ENCODE results near the gene KLLN. TPM values are rescaled to one million over a fixed set of nuclear protein-coding genes. Genes with fewer than 3 reads are reported as not detected.

The KLLN gene
- total RNA-seq, 1 experiment from 2014 or later = 1.4 TPM

GRCh38 chr10:87862679-87863052 is 667 bp downstream of the KLLN start:
- DNase-seq (ENCODE audit: low read depth, low spot score) (no peak), ATAC-seq (peak; percentile 25)
- no peaks in the 10 kb centered on the region for H3K36me3 ChIP-seq (ENCODE audit: control insufficient read depth in 1 of 2, insufficient read depth in 2 of 2, low read length in 2 of 2)
- H4K20me1 ChIP-seq (ENCODE audit: insufficient read depth) = peaks cover 10% of the 10 kb centered on the region; the same call in 1 of the 2 replicates
- TF ChIP-seq CBX3 (IDR thresholded peaks at IDR 0.05; ENCODE audit: low read depth) = no peak
- TF ChIP-seq POLR2A (IDR thresholded peaks at IDR 0.05; ENCODE audit: borderline replicate concordance, extremely low read depth, insufficient read depth, insufficient read length) = no peak
- TF ChIP-seq RAD21 (IDR thresholded peaks at IDR 0.05; ENCODE audit: low read depth) = no peak; the same call in 1 of the 2 replicates
- no peak for TF ChIP-seq SP1 (IDR thresholded peaks at IDR 0.05; ENCODE audit: low read depth)
- no peak for TF ChIP-seq POLR2AphosphoS5 (IDR thresholded peaks at IDR 0.05; ENCODE audit: low read depth, low read length)
- no peak for TF ChIP-seq CTCF (IDR thresholded peaks at IDR 0.05 in 2 of 3, conservative IDR thresholded peaks at IDR 0.05 in 1 of 3; ENCODE audit: borderline replicate concordance in 1 of 3, insufficient read depth in 1 of 3, low read depth in 2 of 3, low read length in 2 of 3)
- TF ChIP-seq EZH2phosphoT487 (IDR thresholded peaks at IDR 0.05; ENCODE audit: borderline replicate concordance) = no peak
- no peak for TF ChIP-seq JUND (IDR thresholded peaks at IDR 0.05)
- no peak for TF ChIP-seq REST (IDR thresholded peaks at IDR 0.05; ENCODE audit: low read depth)
- no peak for TF ChIP-seq ZFX (IDR thresholded peaks at IDR 0.05)
- no peak for TF ChIP-seq EGR1 (IDR thresholded peaks at IDR 0.05; ENCODE audit: low read depth)
- peak overlapping the region; percentile 97 for H3K4me2 ChIP-seq (ENCODE audit: low read length)
- H3K9ac ChIP-seq (ENCODE audit: low read length) = peak overlapping the region; percentile 88
- H3K4me3 ChIP-seq (replicated peaks in 1 of 2; ENCODE audit: low read depth in 1 of 2, low read length in 2 of 2) = peak overlapping the region; percentile 84 to 93
- no peaks in the 10 kb centered on the region for H3K9me3 ChIP-seq (ENCODE audit: control insufficient read depth in 1 of 2, insufficient read depth in 1 of 2, low read depth in 1 of 2, low read length in 2 of 2)
- no TSS peak for BruUV-seq (replicated peaks)
- H3K9me2 ChIP-seq (ENCODE audit: insufficient read depth) = no peaks in the 10 kb centered on the region
- H2AFZ ChIP-seq (ENCODE audit: low read depth, low read length, poor library complexity, severe bottlenecking) = peak overlapping the region; percentile 31
- CTCF ChIA-PET = interaction anchor here (1.5 to 3.1 kb wide), 5 partner anchors 12 to 527 kb away, joined by 5 to 20 read pairs (median 10); no protein-coding TSS in a partner anchor
- H3K4me1 ChIP-seq (ENCODE audit: control insufficient read depth in 1 of 2, insufficient read depth in 2 of 2, low read length in 2 of 2) = peaks cover 14 to 28% of the 10 kb centered on the region in 2 experiments; a peak in 3 of 4 replicates
- intact Hi-C loops (cut with micrococcal nuclease) = loop anchor here (2.0 to 5.0 kb wide), 4 partner anchors 18 to 524 kb away; partner anchors contain the start of genes ATAD1 and PAPSS2
- H3K27ac ChIP-seq (ENCODE audit: low read depth, low read length) = peak overlapping the region; percentile 94
- H3K27me3 ChIP-seq (ENCODE audit: insufficient read depth, low read length) = no peaks in the 10 kb centered on the region
- peaks cover 42% of the 10 kb centered on the region for H3K79me2 ChIP-seq (ENCODE audit: insufficient read depth, low read length)
- RAD21 ChIA-PET (ENCODE audit: low non-redundant PET in 1 of 2, low total read pairs in 2 of 2, uncharacterized antibody in 2 of 2, unreplicated experiment in 2 of 2) = interaction anchor here in 1 of 2 experiments (0.7 to 1.8 kb wide), 4 partner anchors 245 to 526 kb away, joined by 3 to 6 read pairs (median 3); no protein-coding TSS in a partner anchor
- POLR2A ChIA-PET = interaction anchor here (0.9 to 2.8 kb wide), 11 partner anchors 9 to 526 kb away, joined by 3 to 16 read pairs (median 4); partner anchors contain the start of gene ATAD1

Measured in HCT116 (cell line).